Neural progenitor cell (in vitro differentiated cells): Measurements from ENCODE around the gene TIAM1.

Experiments
- EZH2 ChIP-seq: fragments of 200-600 bp; sonication (generic); IDR thresholded peaks from 2 replicates; pipeline ENCODE4 v1.6.1; 2017; ENCODE audit warnings: antibody characterized with exemption, mild to moderate bottlenecking, moderate library complexity
- TF ChIP-seq, protein P1 (sequence below): fragments of 200-600 bp; sonication (generic); IDR thresholded peaks from 2 replicates; pipeline ENCODE4 v1.5.1; 2017; ENCODE audit warnings: antibody characterized with exemption, mild to moderate bottlenecking

DNA sequence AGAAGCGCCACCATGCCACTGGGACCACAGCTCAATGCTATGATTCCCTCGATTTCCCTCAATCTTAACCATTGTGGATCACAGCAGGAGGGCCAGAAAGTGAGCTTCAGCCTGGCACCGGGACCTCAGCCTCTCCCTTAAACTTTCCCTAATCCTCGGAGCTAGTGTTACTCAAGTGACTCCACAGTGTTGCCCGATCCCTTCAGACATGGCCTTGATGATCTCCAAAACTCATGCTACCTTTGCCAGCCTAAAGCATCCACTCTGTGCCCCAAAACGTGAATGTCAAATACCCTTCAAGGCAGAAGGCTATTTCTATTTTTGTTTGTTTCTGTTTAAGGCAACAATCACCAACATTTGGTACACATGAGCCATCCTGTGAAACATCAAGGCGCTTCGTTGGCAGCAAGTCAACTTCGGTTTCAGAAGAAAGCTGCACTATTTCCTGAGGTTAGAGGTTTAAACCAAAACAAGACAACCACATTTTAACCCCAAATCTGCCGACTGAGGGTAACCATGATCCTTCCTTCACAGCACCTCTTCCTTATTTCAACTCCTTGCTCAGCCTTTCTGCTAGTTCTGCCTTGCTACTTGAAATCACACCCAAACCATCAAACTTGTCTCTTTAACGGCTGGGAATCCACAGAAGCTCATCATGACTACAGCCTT is 211.4 kb downstream of the TIAM1 start:
- TF ChIP-seq, protein P1, sequence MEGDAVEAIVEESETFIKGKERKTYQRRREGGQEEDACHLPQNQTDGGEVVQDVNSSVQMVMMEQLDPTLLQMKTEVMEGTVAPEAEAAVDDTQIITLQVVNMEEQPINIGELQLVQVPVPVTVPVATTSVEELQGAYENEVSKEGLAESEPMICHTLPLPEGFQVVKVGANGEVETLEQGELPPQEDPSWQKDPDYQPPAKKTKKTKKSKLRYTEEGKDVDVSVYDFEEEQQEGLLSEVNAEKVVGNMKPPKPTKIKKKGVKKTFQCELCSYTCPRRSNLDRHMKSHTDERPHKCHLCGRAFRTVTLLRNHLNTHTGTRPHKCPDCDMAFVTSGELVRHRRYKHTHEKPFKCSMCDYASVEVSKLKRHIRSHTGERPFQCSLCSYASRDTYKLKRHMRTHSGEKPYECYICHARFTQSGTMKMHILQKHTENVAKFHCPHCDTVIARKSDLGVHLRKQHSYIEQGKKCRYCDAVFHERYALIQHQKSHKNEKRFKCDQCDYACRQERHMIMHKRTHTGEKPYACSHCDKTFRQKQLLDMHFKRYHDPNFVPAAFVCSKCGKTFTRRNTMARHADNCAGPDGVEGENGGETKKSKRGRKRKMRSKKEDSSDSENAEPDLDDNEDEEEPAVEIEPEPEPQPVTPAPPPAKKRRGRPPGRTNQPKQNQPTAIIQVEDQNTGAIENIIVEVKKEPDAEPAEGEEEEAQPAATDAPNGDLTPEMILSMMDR: no peak
- no peak for TF ChIP-seq EZH2
